DOHH2 (cell line): ENCODE data around the gene ACSL5.

Source experiments
- EZH2phosphoT487 ChIP-seq: fragments of 200-600 bp; sonication (generic); IDR thresholded peaks from 2 replicates; pipeline ENCODE4 v1.6.1; 2017; ENCODE audit warnings: borderline replicate concordance, mild to moderate bottlenecking, antibody characterized with exemption, low read length, moderate library complexity, mixed read lengths
- TF ChIP-seq, protein P1 (sequence below): fragments of 200-600 bp; sonication (generic); IDR thresholded peaks from one replicate; pipeline ENCODE4 v1.5.1; 2014; ENCODE audit warnings: antibody characterized with exemption, mild to moderate bottlenecking, low read depth, low read length; ENCODE audit not compliant: poor library complexity, severe bottlenecking

DNA sequence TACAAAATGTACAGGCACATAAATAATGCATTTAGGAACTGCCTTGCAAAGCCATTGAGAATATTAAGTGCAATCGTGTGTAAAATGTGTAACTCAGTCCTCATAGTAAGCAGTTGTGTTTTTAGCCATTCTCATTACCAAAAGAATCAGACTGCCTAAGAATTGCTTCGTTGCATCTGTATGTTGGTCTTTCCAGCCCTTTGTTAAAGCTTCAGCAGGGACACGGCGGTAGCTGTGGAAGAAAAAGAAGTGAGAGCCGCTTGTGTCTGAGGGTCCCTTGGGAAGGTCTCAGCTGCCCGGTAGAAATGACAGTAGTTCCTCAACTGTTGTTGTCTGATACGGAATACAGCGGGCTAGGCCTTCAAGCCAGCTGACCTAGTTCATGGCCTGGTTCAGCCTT, 22.8 kb upstream of the ACSL5 start:
- TF ChIP-seq, protein P1, sequence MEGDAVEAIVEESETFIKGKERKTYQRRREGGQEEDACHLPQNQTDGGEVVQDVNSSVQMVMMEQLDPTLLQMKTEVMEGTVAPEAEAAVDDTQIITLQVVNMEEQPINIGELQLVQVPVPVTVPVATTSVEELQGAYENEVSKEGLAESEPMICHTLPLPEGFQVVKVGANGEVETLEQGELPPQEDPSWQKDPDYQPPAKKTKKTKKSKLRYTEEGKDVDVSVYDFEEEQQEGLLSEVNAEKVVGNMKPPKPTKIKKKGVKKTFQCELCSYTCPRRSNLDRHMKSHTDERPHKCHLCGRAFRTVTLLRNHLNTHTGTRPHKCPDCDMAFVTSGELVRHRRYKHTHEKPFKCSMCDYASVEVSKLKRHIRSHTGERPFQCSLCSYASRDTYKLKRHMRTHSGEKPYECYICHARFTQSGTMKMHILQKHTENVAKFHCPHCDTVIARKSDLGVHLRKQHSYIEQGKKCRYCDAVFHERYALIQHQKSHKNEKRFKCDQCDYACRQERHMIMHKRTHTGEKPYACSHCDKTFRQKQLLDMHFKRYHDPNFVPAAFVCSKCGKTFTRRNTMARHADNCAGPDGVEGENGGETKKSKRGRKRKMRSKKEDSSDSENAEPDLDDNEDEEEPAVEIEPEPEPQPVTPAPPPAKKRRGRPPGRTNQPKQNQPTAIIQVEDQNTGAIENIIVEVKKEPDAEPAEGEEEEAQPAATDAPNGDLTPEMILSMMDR: no peak
- TF ChIP-seq EZH2phosphoT487: no peak
